Dermis microvascular lymphatic vessel endothelial cell (primary cell): ENCODE data around the gene ZC3H7B. TPM values are rescaled to one million over a fixed set of nuclear protein-coding genes. Genes with fewer than 3 reads are reported as not detected.
"Not testable (repeated sequence)": the region's sequence is repeated elsewhere in the genome, so short reads cannot be mapped to it uniquely, and the experiment has no call there.

Source experiments
- DNase-seq, 2 donors: peaks; one replicate each; pipeline versions ENCODE4 v3.0.0 to v3.0.0-alpha.2; 2010; ENCODE audit warnings: low read depth in 2 of 2
- total RNA-seq: library from RNA; depleted of rRNA; stranded (reverse); fragments of >200 nt; gene quantifications from 2 replicates; pipeline ENCODE4 v1.2.1, GENCODE V29; 2014

Gene ZC3H7B, protein sequence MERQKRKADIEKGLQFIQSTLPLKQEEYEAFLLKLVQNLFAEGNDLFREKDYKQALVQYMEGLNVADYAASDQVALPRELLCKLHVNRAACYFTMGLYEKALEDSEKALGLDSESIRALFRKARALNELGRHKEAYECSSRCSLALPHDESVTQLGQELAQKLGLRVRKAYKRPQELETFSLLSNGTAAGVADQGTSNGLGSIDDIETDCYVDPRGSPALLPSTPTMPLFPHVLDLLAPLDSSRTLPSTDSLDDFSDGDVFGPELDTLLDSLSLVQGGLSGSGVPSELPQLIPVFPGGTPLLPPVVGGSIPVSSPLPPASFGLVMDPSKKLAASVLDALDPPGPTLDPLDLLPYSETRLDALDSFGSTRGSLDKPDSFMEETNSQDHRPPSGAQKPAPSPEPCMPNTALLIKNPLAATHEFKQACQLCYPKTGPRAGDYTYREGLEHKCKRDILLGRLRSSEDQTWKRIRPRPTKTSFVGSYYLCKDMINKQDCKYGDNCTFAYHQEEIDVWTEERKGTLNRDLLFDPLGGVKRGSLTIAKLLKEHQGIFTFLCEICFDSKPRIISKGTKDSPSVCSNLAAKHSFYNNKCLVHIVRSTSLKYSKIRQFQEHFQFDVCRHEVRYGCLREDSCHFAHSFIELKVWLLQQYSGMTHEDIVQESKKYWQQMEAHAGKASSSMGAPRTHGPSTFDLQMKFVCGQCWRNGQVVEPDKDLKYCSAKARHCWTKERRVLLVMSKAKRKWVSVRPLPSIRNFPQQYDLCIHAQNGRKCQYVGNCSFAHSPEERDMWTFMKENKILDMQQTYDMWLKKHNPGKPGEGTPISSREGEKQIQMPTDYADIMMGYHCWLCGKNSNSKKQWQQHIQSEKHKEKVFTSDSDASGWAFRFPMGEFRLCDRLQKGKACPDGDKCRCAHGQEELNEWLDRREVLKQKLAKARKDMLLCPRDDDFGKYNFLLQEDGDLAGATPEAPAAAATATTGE
- 37.5 and 57.9 TPM in 2 replicates for total RNA-seq

DNA sequence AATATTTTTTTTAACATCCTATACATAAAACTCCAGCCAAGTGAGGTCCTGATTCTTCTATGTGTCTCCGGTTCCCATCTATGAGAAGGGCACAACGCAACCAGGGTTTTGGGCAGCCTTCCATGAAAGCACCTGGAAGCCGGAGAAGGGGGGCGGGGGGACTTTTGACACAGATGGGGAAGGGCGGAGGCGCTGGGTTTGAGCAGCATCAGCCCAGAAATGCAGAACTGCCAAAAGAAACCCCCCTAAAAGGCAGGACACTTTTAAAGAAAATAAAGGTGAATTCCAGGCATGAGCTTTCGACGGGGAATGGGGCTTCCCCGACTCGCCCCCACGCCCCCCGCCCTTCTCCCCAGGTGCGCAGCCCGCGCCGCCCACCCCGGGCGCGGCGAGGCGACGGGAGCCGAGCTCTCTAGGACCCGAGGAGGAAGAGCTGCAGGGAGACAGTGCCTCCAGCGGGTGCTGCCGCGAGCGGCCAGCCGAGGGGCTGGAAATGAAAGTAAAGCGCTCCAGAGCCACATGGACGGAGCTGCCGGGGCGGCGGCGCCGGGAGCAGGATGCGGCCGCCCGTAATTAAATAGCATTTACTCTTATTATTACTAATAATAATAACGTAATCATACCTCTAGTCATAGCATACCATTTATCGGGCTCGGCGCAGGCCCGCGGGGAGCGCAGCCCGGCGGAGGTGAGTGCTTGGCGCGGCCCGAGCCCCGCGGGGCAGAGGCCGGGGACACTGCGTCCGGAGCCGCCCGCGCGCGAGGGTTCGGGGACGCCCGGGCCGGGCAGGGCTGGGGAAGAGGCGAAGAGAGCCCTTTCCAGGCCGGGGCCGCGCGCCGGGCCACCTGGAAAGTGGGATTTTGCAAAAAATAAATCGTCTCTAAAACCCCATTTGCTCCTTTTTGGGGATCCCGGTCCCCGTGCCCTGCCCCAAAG lies at the start of gene ZC3H7B:
Gene ZC3H7B (plus strand): TSS at position 441 of the 936 bp plus-strand sequence. CDS start 19,136 bp downstream, outside the sequence.
- peak; percentile 66 to 85 for DNase-seq

DNA sequence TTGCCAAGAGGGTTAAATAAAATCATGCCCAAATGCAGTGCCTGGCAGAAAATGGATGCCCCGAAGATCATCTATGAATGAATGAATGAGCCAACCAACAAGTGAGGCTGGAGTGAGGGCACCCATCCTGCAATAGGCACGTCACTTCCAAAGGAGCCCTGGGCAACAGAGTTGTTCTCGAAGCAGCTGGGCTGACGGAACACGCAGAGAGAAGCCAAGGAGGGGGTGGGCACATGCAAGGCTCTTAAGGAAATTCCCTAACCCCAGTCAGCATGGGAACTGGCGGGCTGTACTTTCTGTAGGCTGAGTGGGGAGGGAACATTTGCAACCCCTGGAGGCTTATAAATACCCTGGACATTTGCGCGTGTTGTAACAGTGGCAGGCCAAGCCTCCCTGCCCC lies 49.0 kb upstream of the ZC3H7B start:
- no peak for DNase-seq

DNA sequence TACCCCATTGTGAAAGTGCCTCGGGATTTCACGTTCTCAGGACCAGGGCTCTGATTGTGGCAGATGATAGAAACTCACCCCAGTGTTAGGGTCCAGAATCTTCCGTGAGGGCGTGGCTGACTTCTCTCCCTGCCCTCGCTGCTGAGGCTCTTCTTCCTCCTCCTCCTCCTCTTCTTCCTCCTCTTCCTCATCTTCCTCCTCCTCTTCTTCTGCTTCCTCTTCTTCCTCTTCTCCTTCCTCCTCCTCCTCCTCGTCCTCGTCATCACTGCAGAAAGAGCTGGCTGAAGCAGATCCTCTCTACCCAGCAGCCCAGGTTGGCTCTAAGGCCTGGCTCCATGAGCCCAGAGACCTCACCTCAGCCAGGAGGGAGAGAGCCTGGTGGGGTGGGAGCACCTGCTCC lies 47.1 kb upstream of the ZC3H7B start:
- DNase-seq, result no peak

DNA sequence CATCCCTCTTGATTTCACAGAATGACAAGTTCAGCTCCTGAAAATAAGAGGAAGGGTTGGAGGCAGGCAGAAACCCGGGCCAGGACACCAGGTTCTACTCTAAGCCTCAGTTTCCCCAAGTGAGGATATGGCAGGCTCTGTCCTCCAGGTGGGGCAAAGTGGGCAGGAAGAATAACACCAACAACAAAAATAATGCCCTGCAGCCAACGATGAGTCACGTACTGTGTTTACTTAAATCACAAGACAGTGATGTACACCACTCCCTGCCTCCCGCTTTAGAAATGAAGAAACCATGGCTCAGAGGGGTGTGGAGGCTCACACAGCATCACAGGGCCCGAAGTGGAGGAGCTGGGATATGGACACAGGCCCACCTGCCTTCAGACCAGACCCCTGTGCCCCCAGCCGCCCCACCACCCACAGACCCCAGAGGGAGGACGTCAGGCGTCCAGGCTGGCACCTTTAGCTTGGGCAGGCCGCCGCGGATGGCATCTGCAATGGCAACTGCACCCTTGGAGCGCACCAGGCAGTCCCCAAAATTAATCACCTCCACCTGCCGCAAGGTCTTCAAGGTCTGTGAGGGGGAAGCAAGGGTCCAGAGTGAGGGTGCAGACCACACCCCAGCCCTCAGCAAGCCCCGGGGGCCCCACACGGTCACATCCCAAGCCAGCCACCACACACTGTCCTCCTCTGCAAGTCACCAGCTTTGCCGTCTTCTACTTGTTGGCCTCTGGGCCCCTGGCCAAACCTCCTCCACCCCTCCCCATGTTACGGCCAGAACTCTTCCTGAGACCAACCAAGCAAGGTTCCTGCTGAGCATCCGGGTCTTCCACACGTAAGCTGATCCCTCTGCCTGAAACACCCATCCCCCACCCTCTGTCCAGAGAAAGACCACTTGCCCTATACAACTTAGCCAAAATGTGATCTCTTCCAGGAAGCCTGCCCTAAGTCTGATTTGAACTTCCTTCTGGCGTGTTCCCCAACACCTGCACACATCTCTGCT lies 44.8 kb upstream of the ZC3H7B start:
- peak; percentile 11 to 81 for DNase-seq

DNA sequence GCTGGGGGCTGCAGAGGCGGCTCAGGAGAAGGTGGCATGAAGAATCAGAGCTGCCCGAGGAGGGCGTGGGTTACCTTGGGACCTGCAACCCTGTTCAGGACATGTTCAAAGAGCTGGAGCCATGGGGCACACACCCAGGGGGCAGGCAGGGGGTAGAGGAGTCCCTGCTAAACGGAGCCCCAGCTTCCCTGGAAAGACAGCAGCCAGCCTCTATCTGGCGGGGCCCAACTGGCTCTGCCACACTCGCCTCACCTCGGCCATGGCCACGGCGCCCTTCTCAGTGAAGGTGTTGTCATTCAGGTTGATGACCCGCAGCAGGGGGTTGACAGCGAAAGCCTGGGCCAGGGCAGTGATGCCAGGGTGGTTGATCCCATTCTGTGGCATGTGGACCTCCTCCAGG lies 43.6 kb upstream of the ZC3H7B start:
- no peak for DNase-seq

DNA sequence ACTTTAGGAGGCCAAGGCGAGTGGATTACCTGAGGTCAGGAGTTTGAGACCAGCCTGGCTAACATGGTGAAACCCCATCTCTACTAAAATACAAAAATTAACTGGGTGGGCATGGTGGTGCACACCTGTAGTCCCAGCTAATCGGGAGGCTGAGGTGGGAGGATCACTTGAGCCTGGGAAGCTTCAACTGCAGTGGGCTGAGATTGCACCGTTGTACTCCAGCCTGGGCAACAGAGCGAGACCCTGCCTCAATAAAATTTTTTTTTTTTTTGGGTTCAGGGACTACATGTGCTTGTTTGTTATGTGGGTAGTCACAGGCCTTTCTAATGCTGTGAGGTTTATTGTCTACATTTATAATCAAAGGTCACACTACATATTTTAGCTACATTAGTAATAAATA lies 41.6 kb upstream of the ZC3H7B start:
- not testable (repeated sequence) for DNase-seq

DNA sequence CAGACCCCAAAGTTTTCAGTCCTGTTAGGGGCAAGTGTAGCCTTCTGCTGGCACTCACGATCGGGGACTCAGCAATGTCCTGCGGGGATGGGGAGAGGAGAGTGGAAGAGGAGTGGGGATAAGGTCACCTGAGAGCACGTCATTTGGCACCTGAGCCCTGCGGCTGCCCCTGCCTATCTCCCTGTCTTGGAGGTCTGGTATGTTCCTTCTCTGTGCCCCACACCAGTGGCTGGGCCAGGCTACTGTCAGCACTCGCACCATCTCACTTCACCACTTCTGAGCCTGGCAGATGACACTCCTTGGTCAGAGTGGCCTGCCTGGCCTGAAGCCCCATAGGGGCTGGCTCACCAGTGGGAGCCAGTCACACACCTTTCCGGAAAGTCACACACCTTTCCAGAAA lies 40.5 kb upstream of the ZC3H7B start:
- no peak for DNase-seq

DNA sequence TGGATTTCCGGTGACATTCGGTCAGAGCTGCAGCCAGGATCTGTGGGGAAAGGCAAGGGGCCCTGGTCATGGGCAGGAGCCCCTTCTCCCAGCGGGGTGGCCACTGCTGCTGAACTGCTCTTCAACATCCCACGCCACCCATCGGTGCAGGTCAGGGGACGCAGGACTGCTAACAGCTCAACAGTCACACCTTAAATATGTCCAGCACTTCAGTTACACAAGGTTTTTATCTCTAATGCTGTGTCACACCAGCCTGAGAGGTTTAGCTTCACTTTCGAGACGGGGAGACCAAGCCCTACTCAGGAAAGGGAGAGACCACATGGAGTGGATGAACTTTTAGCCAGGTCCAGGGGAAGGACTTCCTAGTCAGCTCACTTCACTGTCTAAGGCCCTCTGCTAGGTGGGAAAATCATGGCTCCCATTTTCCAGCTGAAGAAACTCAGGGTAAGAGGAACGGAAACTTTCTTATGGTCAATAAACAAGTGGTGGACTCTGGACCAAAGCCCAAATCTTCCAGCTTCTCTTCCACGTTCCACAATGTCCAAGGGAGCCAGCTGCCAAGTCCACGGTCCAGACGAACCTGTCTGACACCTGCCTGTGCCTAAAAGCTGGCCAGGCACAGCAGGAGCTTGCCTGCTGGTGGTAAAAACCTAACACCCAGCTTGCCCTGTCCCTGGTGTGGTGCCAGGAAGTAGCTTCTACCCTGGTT lies 39.6 kb upstream of the ZC3H7B start:
- no peak for DNase-seq

DNA sequence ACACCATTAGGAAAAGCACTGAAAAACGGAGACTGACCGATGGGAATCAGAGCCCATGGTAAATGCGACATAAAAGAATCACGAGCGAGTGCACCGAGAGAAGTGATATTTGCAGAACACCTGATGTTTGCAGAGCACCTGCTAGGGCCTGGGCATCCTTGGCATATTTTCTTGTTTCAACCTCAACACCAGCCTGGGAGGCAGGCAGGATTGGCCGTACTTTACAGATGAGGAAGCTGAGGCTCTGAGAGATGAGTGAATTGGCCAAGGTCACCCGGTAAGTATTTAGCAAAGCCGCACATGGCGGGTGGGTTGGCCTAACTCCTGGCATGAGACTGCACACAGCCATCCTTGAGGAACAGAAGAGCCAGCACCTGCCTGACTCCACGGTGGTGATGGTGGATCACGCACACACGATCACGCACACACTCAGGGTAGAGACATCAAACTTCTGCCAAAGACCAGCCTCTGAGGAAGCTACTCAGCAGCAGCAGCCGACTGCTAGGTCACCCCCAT lies 39.0 kb upstream of the ZC3H7B start:
- DNase-seq, result no peak

DNA sequence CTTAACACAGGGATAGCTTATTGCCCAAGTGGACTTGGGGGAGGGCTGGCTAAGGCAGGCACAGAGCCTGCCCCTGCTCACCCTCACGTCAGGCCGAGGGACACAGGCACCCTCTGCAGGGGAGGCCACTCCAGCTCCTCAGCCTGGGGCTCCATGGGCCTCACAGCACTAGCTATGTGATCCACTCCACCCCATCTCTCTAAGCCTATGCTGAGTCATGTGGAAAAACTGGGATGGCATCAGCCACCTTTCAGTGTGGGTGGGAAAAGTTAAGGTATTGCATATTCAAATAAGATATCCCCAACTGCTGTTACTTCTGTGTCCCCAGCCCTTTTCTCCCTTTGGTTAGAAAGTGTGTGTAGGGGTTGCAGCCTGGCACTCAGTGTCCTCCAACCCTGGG lies 37.6 kb upstream of the ZC3H7B start:
- no peak for DNase-seq

DNA sequence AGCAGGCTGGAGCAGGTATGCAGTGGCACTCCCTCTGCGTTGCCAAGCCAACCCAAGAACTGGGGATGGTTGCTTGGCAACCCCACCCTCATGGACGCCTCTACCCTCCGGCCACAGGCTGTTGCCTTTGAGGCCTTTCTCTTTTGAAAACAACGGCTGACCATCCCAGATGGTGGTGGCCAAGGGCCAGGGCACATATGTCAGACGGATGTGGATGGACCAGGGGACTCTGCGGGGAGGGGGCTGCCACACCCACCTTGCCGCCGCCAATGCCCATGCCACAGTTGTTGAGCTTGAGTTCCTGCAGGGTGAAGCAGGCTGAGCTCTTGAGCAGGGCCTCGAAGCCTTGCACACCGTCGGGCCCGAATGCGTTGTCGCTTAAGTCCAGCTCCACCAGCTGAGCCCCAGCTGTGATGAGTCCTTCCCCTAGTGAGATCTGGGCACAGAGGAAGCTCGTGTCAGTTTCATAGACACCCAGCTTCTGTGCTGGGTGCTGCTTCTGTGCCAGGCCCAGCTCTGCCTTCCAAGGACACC lies 36.9 kb upstream of the ZC3H7B start:
- DNase-seq, result no peak

DNA sequence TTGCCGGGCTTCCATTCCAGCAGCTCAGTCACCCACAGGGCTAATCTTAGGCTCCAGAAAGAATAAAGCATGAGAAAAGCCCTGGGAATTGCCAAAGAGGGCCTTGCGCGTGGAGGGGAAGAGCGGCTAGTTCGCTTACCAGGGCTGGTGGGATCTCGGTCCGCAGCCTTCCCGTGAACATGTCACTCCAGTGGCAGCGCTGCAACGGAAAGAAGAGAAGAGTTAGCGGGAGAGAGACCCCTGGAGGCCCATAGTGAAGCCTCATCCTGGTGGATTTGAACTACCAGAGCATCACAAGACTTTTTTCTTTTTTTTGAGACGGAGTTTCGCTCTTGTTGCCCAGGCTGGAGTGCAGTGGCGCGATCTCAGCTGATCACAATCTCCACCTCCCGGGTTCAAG lies 33.4 kb upstream of the ZC3H7B start:
- DNase-seq, result no peak

DNA sequence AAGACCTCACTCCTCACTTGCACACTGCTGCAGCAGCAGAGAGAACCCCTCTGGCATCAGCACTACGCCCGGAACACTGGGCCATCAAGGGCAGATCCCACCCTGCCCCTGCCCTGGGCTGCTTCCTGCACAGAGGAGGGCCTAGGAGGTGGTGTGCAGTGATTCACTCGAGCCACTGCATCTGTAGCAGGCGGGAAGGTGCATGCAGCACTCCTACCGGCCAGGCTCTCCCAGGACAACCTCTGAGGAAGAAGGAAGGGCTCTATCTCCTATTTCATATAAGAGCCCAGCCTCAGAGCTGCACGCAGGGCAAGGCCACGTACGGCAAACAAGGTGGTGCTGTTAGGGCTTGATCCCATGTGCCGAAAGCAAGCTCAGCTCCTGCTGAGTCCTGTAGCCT lies 29.5 kb upstream of the ZC3H7B start:
- no peak for DNase-seq

DNA sequence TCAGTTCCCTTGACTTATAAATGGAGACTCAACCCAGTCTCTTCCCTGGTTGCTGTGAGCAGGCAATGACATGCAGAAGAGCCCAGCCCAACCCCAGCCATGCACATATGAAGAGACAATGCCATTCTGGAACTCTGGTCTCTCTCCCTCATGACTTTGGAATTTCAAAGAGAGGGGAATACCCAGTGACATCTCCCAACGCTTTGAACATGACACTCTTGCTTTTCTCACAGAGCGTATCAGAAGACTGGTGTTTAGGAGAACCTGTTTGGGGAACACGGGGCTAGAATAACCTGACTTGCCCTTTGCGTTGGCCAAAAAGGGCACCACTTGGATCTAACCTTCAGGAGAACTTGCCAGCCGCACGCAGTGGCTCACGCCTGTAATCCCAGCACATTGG lies 28.2 kb upstream of the ZC3H7B start:
- no peak for DNase-seq

DNA sequence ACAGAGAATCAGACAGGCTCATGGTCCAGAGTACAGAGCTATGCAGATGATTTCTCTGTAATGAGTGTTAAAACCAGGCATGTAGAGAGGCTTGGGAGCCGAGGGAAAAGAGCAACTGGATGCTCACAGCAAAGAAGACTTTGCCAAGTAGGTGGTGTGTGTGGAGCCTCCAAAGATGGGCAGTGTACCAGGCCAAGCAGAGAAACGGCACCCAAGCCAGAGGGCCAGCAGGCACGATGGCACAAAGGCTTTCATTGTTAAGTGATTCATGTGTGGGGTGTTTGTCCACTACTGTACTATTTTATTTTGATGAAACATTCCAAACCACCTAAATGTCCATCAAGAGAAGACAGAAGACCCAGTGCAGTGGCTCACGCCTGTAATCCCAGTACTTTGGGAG lies 26.5 kb upstream of the ZC3H7B start:
- DNase-seq, result no peak

DNA sequence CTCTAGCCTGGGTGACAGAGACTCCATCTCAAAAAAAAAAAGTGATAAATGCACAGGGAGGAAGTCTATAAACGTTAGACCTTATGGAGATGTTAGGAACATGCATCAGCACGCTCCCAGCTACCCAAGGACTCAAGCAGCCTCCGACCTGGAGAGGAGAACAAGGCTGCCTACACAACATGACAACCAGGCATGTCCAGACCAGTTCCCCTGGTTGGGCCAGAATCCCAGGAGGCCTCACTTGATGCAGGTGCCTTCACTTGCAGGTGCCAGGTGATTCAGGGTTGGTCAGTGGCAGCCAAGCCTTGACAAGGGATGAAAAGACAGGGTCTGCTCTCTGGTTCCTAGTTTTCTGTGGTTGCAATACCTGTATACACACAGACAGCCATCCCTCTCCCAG lies 21.3 kb upstream of the ZC3H7B start:
- DNase-seq, result no peak

DNA sequence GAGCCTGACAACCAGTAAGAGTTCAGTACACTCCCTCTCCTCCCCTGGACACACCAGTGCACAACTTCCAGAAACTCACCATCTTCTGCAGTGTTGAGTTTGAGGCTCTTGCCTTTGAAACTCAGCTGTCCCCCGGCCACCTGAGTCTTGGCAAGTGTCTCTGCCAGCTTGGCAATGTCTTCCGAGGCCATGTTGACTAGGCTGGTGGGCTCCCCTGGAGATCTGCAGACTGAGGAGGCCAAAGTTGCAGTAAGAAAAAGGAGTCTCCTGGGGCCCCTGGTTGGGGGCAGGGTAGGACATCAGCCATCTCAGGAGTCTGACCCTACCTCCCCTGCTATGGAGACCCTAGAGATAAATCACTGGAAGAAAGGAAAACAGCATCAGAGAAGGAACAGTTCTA lies 20.5 kb upstream of the ZC3H7B start:
- DNase-seq, result no peak

DNA sequence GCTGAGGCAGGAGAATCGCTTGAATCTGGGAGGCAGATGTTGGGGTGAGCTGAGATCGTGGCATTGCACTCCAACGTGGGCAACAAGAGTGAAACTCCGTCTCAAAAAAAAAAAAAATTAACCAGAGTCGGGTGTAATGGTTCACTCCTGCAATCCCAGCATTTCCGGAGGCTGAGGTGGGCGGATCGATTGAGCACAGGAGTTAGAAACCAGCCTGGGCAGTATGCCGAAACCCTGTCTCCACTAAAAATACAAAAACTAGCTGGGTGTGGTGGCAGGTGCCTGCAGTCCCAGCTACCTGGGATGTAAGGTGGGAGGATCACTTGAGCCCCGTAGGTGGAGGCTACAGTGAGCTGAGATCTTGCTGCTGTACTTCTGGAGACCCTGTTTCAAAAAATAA lies 16.9 kb upstream of the ZC3H7B start:
- no peak for DNase-seq

DNA sequence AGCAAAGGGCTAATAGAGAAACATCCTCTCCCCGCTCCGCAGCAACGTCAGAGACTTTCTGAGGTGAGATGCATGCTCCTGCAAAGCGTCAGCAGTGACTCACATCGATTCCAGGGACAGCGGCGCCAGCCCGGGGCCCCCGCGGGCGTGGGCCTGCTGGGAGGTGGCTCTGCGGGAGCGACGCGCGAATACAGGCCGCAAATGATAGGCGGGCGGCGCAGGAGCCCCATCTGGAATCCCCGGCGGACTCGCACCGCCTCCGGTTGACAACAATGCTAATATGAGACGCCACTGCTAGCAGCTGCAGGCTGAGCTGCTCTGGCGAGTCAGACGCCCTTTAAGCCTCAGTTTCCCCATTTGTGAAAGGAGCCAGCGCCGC lies 15.9 kb upstream of the ZC3H7B start:
- peak; percentile 64 to 89 for DNase-seq
